Measurements from ENCODE around the gene TPM4.

TPM4 gene

DNA sequence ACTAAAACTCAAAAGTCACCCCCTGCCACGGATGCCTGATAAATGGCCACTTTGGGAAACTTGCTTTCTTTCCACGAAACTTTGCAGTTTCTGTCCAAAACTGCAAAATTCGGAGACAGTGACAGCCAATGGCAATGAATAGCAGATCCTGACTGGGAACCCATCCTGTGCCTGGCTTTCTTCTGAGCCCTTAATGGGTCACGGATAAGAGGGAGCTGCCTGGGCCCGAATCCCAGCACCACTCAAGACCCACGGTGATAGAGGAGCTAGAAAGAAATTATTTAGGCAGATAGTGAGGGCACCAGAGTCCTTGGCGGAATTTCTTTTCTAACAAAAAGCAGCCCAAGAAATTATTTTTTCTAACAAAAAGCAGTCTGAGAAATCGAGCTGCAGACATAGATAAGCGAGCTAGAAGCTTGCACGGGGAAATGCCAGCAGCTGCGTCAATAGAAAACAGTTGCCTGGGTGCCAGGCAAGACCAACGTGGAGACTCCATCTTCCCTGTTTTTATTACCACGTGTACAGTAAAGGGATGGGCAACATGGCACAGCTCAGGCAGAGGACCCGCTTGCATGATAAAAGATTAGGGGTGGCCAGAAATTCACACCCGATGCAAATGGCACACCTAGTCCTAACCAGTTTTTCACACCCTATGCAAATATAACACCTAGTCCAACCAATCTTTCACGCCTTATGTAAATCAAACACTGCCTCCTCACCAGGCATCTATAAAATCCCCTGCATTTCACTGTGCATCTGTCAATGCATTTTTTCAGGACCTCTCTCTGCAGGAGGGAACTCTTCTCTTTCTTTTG lies 60.1 kb downstream of the TPM4 start:
- DNase-seq (ENCODE audit: low read depth), result no peak
- TF ChIP-seq, protein P1, sequence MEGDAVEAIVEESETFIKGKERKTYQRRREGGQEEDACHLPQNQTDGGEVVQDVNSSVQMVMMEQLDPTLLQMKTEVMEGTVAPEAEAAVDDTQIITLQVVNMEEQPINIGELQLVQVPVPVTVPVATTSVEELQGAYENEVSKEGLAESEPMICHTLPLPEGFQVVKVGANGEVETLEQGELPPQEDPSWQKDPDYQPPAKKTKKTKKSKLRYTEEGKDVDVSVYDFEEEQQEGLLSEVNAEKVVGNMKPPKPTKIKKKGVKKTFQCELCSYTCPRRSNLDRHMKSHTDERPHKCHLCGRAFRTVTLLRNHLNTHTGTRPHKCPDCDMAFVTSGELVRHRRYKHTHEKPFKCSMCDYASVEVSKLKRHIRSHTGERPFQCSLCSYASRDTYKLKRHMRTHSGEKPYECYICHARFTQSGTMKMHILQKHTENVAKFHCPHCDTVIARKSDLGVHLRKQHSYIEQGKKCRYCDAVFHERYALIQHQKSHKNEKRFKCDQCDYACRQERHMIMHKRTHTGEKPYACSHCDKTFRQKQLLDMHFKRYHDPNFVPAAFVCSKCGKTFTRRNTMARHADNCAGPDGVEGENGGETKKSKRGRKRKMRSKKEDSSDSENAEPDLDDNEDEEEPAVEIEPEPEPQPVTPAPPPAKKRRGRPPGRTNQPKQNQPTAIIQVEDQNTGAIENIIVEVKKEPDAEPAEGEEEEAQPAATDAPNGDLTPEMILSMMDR (IDR thresholded peaks at IDR 0.05; ENCODE audit: low read length, missing control alignments), result no peak
- H3K4me3 ChIP-seq (replicated peaks; ENCODE audit: low read depth, low read length), result no peak overlapping the region

DNA sequence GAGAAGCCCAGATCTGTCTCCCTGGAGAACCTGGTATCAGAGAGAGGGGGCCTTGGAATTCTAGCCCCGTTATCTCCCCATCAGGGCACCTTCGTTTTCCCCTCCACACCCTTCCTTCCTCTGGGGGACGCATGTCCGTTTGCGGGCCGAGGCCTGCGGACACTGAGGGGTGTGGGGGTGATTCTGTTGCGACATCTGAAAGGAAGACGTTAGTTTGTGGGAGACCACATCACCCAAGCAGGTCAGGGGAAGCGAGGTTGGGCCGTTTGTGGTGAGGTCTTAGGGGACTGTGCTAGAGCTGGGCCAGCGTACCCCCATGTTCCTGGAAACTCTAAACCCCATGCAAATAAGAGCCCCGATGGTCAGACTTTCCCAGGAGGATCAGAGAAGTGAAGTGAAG lies 63.5 kb downstream of the TPM4 start:
- no peak overlapping the region for H3K4me3 ChIP-seq (replicated peaks; ENCODE audit: low read depth, low read length)
- TF ChIP-seq, protein P1 (IDR thresholded peaks at IDR 0.05; ENCODE audit: low read length, missing control alignments), result no peak
- no peak for DNase-seq (ENCODE audit: low read depth)

DNA sequence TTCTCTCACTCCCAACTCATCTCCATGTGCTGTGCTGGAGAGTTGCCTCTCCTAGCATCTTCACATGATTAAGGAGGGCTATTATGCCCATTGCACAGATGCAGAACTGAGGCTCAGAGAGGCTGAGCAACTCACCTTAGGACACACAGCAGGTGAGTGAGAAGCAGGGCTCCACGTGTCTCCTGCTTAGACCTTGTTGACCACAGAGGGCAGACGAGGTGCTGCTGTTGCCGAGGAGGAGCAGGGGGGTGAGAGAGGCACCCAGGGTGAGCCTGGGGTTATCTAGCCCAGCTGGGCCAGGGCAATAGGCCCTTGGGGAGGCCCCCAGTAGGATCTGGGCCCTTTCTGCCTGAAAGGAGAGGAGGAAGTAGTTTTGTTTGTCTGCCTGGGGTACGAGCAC lies 64.7 kb downstream of the TPM4 start:
- DNase-seq (ENCODE audit: low read depth), result no peak
- no peak overlapping the region for H3K4me3 ChIP-seq (replicated peaks; ENCODE audit: low read depth, low read length)
- TF ChIP-seq, protein P1 (IDR thresholded peaks at IDR 0.05; ENCODE audit: low read length, missing control alignments), result no peak

DNA sequence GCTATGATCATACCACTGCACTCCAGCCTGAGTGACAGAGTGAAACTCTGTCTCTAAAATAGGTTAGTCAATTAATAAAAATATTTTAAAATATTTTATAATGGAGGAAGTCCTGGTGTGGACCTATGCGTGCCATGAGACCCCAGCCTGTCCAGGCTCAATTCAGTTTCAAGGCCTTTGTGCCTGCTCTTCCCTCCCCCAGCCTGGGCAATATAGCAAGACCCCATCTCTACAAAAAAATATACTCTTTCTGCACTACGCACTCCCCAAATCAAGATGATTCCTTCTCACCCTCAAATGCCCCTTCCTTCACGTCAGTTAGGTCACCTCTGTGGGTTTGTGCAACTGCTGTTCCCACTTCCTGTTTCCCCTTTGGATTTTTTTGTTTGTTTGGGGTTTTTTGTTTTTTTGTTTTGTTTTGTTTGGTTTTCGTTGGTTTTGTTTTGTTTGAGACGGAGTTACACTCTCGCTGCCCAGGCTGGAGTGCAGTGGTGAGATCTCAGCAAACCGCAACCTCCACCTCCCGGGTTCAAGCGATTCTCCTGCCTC lies 65.8 kb downstream of the TPM4 start:
- no peak overlapping the region for H3K4me3 ChIP-seq (replicated peaks; ENCODE audit: low read depth, low read length)
- DNase-seq (ENCODE audit: low read depth), result no peak
- TF ChIP-seq, protein P1 (IDR thresholded peaks at IDR 0.05; ENCODE audit: low read length, missing control alignments), result no peak

DNA sequence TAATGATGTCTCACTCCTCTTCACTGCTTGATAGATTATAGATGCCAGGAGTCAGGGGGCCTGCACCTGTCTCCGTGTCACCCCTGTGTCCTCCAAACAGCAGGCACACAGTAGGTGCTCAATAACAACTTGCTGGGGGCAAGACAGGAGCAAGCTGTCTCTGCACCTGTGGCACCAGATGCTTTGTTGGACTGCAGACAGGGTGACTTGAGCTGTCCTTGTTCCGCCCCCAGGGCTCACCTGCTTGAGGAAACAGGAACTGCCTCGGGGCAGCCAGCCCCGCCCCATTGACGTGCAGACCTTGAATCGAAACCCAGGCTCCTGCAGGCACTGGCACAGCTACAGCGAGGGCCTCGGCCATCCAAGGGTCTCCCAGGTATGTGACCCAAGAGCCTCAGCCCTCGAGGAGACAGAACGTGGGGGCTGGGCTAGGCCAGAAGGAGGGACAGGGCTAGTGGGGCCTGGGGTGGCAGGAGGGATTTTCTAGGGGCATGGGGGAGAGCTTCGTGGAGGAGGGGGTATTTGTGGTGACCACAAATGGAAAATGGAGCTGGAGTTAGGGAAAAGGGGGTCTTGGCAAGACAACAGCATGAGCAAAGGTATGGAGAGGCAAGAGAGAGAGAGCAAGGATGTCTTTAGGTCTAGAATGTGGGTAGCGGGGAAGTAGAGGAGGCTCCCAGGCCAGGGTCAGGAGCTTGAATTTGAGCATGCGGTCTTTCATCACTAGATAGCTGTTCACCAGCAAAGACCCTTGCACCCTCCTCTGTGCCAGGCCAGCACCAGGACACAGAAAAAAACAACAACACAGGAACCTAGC lies 67.3 kb downstream of the TPM4 start, which contains the start of gene HSH2D:
TSS of gene HSH2D (plus strand) at position 287 of the 817 bp plus-strand sequence. CDS start 5,066 bp downstream, outside the sequence.
- DNase-seq (ENCODE audit: low read depth), result no peak
- no peak within 1 kb of the TSS for H3K4me3 ChIP-seq (replicated peaks; ENCODE audit: low read depth, low read length)
- TF ChIP-seq, protein P1 (IDR thresholded peaks at IDR 0.05; ENCODE audit: low read length, missing control alignments), result no peak

DNA sequence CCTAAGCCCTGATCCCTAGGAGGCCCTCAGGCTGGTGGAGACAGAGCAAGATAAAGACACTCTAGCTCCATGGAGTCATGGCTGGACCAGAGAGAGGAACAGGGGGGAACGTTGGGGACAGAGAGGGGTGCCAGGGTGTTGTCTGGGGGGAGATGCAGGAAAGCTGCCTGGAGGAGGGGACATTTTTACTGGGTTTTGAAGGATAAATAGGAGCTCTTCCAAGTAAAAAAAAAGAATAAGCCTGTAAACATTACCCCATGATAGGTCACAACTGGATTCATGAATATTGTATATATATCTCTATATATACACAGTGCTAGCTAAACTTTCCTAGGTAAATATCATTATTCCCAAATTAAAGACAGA lies 67.9 kb downstream of the TPM4 start:
- no peak overlapping the region for H3K4me3 ChIP-seq (replicated peaks; ENCODE audit: low read depth, low read length)
- TF ChIP-seq, protein P1 (IDR thresholded peaks at IDR 0.05; ENCODE audit: low read length, missing control alignments), result no peak
- DNase-seq (ENCODE audit: low read depth), result no peak
